ENCODE data around the gene SLC27A2.

The SLC27A2 gene

GRCh38 chr15:50192926-50193620 is 11.1 kb downstream of the SLC27A2 start:
- no peak for DNase-seq

GRCh38 chr15:50202003-50202402 is 20.0 kb downstream of the SLC27A2 start:
- DNase-seq = no peak

- no peak for DNase-seq
These were observed 24.0 kb downstream of the SLC27A2 start for GRCh38 chr15:50206020-50206419.

DNA sequence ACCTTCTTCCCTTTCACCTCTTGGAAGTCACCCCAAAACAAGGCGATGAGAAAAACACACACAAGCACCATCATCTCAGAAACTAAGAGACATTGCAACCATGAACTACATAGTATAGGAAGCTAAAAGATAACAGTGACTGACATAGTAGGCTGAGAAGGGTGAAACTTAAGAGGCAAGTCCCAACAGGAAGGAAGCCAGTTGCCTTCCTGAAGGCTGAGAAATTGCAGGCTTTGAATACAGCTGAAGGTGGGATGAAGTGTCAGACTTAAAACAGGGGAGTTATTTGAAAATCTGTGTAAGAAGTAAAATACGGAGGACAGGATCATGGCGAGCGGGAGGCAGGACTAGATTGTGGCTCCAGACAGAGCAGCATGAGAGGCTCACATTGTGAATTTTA is 27.8 kb downstream of the SLC27A2 start:
- DNase-seq = no peak

DNA sequence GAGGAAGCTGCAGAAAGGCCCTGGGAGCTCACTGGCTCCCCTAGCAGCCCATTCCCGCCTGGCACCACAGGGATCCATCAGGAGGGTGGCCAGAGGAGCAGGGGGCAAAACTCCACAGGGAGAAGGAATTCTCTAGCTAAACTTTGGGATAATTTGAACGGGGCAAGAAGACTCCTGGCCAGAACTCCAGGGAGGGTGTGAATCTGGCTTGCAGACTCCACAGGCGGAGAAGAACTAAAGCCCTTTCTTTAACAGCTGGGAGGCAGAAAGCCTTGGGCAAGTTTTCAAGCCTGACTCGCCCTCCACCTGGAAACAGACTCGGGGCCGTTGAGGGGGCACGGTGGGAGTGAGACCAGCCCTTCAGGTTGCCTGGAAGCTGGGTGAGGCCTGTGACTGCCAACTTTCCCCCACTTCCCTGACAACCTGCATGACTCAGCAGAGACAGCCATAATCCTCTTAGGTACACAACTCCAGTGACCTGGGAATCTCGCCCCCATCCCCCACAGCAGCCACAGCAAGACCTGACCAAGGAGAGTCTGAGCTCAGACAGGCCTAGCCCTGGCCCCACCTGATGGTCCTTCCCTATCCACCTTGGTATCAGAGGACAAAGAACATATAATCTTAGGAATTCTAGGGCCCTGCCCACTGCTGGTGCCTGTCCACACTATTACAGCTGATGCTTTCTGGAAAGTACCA is 28.6 kb downstream of the SLC27A2 start:
- DNase-seq = no peak

DNA sequence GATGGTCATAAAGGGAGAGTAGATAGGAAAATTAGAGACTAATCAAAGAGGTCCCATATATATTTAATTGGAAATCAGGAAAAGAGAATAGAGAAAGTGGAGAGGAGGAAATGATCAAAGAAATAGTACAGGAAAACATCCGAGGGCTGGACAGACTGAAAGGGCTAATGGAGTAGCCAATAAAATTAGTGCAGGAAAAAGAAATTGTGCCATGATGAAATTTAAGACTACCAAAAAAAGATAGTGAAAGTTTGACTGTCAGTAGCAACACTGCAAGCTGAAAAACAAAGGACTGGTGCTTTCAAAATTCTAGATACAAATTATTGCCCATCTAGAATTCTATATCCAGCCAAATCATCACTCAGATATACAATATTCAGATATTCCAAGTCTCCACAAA is 36.3 kb downstream of the SLC27A2 start:
- DNase-seq = no peak

DNA sequence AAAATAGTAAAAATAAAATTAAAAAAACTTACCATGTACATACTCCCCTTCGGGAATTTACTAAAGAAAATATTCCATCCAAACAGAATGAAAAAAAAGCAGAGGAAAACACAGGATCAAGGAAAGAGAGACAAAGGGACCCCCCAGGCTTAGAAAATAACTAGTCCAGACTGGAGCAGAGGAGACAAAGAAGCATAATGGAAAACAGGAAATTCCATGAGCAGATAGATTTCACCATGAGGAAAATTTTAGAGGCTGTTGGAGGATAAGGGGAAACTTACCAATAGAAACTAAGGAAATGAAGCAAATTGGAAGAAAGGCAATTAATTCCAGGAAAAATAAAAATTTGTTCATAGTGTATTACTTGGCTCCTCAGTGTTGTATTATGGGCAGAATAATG is 36.7 kb downstream of the SLC27A2 start:
- DNase-seq = no peak

GRCh38 chr15:50219820-50220219 is 37.8 kb downstream of the SLC27A2 start:
- no peak for DNase-seq

- no peak for DNase-seq
These were observed 40.2 kb downstream of the SLC27A2 start for GRCh38 chr15:50222181-50222580.

DNA sequence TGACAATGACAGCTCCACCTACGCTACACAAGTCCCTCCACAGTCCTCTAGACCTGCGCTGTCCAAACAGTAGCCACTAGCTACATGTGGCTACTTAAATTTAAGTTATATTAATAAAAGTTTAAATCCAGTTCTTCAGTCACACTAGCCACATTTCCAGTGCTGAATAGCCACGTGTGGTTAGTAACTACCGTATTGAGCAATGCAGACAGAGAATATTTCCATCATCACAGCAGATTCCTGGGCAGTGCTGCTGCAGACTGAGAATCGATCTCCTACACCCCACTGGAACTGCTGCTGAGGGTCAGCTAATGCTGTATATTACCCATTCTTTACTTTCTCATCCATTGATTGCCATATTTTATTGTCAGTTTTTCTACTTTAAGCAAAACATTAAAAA is 42.6 kb downstream of the SLC27A2 start:
- no peak for DNase-seq

DNA sequence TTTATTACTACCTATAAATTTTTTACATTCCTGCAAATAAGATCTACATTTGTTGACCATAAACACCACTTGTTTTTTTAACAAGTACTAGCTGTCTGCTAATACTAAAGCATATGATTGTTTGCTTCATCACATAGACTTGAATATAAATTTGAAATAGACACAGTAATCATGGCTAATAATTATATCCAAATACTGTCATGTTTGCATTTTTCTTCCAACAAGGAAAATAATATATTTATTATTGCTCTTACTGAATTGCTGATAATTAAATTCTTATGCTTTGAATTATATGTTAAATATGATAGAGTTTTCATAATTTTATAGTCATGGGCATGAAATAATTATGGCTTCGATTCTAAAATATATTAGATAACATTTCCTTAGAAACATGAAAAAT is 43.1 kb downstream of the SLC27A2 start:
- DNase-seq = no peak

GRCh38 chr15:50225938-50226337 is 43.9 kb downstream of the SLC27A2 start:
- no peak for DNase-seq

DNA sequence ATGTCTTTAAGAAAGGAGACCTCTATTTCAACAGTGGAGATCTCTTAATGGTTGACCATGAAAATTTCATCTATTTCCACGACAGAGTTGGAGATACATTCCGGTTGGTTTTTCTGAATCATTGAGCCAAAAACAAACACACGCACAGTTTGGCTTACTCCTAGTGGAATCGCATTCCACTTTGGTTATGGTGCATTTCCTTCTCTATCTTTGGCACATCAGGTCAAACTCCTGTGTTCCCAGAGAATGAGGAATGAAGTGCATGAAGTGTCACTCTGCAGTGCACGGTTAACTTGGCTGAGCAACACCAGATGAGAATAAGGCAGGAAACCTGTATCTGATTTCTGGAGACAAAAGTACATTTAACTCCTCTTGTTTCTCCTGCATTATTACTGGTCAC is 45.1 kb downstream of the SLC27A2 start:
- DNase-seq = no peak

DNA sequence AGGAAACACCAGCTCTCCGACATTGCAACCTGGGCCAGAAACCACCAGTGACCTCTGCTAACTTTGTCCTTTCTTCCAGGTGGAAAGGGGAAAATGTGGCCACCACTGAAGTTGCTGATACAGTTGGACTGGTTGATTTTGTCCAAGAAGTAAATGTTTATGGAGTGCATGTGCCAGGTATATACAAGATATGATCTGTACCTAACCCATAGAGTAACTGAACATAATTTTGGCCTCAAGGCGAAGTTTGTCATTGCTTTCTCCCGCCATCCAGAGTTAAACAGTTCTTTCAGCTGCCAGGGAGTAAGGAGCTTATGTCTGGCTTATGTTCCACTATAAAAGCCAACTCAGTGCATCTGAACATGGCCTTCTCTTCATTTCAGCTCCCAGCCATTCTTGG is 46.9 kb downstream of the SLC27A2 start:
- no peak for DNase-seq

DNA sequence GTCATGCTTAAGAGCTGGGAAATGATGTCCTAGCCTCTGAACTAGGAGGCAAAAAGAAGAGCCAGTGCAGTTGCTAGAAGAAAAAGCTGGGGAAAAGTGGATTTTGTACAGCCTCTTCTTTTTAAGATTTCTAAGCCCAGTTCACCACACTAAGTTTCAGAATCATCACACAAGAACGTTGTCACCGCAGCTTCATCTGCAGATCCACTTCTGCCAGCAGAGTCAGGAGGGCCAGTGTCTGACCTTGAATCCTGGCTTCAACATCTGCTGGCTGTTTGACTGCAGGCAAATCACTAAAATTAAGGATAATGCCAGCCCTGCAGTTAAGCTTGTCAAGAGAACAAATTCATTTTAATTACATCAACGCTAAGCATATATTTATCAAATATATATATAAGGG is 47.3 kb downstream of the SLC27A2 start:
- DNase-seq = no peak

- DNase-seq = no peak
These were observed 49.8 kb downstream of the SLC27A2 start for GRCh38 chr15:50231761-50232160.

DNA sequence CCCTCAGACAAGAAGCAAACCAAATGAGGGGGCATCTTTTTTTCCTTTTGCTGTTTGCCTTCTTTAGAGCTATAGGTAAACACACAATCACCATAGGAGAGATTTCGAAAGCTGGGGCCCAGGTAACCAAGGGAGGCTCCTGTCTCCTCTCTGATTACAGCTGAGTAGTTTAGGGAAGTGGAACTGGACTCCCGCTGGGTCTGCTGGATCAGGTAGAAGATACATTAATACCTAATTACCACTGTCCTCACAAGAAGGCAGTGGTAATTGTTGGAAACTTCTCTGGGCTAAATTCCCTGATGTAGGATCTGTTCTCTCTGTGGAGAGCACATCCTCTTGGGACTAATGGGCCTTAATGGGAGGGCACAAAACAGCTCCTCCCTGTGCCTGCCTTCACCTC is 50.8 kb downstream of the SLC27A2 start:
- DNase-seq = no peak

- no peak for DNase-seq
These were observed 51.3 kb downstream of the SLC27A2 start for GRCh38 chr15:50233192-50233736.

- DNase-seq = no peak
These were observed 52.8 kb downstream of the SLC27A2 start for GRCh38 chr15:50234764-50235163.

DNA sequence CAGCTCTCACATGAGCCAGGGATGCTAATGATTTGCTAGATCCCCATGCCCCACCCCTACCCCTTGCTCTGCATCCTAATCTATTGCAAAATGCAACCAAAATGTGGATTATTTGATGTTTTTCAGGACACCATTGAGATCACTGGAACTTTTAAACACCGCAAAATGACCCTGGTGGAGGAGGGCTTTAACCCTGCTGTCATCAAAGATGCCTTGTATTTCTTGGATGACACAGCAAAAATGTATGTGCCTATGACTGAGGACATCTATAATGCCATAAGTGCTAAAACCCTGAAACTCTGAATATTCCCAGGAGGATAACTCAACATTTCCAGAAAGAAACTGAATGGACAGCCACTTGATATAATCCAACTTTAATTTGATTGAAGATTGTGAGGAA is 53.8 kb downstream of the SLC27A2 start:
- DNase-seq = no peak

- DNase-seq = no peak
These were observed 54.4 kb downstream of the SLC27A2 start for GRCh38 chr15:50236433-50236832.

GRCh38 chr15:50238255-50238654 is 56.3 kb downstream of the SLC27A2 start:
- DNase-seq = no peak

DNA sequence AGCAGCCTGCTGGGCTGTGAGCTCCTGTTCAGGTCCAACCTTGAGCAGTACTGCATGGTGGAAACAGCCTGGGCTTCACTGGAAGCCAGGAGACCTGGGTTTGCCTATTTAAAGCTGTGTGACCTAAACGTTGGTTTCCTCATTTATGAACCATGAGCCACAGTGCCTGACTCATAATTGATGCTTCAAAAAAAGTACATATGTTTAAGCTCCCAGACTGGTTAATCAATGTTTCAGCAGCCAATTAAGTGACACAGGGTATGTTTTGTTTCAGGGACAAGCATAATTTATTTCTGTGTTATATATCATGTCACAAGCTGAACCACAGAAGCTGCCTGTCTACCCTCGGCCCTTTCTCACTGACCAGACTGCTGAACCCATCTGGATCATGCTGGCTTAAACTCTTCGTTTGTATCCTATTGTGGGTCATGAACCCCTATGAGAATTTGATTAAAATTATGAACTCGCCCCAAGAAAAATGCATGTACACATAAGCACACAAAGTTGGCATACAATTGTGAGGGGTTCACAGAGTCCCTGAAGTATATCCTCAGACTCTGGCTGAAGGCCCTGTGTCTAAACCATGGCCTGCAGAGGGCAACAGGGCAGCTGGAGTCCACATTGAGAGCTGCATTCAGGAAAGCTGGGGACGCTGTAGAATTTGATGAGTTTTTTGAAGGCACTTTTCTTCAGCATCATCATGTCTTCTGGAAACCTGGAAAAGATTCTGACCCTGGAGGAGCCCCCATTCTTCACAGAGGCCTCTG is 59.9 kb downstream of the SLC27A2 start:
- DNase-seq = no peak

DNA sequence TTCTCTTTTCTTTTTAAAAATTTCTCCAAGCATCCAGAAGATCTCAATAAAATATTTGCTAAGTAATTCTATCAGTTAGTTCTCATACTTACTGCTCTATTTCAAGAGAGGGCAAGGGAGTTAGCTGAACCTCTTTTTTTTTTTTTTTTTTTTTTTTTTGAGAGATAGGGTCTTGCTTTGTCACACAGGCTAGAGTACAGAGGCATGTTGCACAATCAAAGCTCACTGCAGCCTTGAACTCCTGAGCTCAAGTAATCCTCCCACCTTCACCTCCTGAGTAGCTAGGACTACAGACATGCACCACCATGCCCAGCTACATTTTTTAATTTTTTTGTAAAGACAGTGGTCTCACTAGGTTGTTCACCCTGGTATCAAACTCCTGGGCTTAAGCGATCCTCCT is 62.2 kb downstream of the SLC27A2 start:
- DNase-seq = no peak
